ENCODE results near the gene LRP1.

Gene LRP1

DNA sequence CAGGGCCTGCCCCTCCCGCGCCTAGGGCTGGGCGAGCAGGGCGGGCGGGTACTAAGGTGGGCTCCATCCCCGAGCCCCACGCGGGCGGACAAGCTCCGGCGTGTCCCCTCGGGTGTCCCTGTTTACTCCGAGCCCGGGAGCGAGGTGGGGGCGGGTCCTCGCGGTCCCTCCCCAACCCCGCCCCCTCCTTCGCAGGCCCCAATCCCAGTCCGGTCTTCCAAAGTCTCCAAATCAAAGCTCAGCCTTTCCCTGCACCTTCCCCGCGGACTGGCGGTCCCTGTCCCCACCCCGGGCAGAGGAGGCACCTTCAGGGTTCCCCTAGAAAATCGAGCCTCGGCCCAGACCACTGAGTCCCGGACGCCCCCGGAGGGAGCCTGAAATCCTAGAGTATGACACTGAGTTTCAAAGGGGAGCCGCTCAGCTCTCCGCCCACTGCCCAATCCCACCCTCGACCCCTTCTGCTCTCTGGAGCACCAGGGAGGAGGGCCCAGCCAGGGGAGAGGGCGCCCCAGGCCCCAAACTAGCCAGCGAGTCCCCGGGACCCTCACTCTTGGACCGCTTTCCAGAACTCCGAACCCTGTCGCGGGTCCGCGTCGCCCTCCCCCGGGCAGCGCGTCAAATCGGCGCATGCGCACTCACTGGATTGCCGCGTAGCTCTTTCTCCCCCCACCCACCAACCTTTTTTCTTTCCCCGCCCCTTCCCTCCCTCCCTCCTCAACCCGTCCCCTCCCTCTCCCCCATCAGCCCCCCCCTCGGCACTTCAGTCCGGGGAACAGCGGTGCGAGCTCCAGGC is at the start of gene LRP1:
Gene LRP1, plus strand, starts transcription at position 758 of the 793 bp plus-strand sequence. CDS start 482 bp downstream, outside the sequence.
- DNase-seq (ENCODE audit: low read depth in 2 of 2) = peak; percentile 55 to 68

DNA sequence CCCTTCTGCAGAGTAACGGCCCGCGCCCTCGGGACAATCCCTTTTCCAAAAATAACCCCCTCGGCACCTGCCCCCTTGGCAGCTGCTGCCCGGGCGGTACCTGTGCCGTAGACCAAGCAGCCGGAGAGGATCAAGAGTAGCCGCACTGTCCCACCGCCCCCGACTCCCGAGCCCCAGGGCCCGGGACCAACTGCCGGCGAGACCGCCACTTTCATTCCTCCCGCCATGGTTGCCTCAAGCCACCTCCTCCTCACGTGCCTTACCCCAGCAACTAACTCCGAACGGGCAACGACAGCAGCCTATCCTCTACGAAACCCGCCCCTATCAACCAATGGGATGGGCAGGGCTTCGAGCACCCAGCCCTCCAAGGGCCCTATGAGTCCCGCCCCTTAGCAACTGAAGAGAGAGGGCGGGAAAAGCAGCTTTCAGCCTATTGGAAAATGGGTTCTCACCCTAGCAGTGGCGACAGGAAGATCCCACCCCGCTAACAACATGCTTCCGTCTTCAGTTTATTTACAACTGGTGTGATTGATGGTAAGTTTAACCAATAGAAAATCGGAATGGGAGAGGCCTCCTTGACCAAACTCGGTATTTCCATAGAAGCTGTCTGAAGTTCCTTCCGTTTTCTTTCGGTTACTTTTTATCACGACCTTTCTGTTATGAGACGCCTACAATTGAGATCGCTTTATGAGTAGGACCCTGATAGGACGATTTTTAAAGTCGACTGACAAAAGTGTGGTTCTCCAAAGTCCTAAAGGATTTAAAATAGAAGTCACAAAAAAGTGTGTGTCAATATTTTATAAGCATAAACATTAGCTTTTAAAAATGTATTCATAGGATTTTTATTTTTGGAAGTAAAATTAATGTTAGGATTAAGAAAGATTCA is 49.5 kb upstream of the LRP1 start, which contains the start of gene NEMP1:
Gene NEMP1, minus strand, starts transcription at position 273 of the 886 bp plus-strand sequence. Its CDS starts 46 bp downstream, at position 227.
- DNase-seq (ENCODE audit: low read depth in 2 of 2) = peak; percentile 92 to 96

DNA sequence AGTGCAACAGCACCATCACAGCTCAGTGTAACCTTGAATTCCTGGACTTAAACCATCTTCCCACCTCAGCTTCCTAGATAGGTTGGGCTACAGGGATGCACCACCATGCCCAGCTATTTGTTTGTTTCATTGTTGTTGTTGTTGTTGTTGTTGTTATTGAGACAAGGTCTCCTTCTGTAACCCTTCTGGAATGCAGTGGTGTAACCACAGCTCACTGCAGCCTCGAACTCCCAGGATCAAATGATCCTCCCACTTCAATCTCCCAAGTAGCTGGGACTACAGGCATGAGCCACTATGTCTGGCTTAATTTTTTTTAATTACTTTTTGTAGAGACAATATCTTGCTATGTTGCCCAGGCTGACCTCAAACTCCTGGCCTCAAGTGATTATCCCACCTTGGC is 48.5 kb upstream of the LRP1 start:
- DNase-seq (ENCODE audit: low read depth in 2 of 2) = no peak

DNA sequence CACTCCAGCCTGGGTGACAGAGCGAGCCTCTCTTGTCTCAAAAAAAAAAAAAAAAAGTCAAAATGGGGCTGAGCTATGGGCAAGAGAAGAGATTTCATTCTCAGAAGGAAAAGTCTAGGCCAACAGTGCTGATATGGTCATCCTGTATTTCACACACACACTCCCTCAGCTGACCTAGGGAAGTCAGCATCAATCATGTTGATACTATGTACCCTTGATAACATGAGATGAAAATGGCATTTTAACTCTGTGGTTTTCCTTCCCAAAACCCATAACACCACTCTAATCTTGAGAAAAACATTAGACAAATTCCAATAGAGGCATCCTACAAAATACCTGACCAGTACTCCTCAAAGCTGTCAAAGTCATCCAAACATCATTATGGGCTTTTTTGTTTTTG is 47.4 kb upstream of the LRP1 start:
- no peak for DNase-seq (ENCODE audit: low read depth in 2 of 2)

DNA sequence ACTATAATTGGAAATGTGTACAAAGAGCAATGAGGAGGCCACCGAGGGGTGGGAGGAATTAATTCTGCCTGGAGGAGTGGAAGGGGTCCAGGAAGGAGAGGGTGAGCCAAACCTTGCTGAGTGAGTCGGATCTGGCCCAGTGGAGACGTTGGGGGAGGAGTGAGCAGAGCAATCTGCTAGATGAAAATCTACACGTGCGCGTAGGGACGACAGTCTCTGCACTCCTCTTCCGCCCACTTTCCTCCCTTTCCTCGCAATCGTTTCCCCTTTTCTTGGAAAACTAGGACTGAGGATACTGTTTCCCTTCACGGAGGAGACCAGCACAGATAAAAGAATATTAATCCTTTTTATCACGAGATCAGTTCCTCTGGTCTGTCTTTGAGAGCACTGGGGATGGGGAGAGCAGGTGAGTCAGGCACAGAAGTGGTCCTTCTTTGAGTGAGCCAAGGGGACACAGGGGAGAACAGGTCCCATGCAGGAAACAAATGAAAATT is 42.2 kb upstream of the LRP1 start:
- no peak for DNase-seq (ENCODE audit: low read depth in 2 of 2)

DNA sequence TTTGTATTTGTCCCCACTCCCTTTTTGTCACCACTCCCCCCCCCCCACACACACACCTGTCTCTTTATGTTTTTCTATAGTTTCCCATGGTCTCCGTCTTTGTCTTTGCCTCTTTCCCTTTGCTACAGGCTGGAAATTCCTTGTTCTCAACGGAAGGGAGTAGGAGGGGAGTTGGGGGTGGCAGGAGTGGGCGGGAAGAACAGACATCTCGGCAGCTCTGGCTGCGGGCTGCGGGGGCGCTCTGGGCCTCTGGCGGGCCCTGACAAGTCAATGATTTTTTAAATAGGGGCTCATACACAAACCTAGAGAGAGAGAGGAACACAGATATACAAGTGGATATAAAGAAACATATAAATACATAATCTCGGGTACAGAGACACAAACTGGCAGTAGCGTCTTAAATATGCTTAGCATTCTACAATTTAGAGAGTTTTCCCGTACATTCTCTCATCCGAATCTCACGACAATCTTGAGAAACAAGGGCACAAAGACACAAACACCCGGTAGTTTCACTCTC is 41.7 kb upstream of the LRP1 start:
- no peak for DNase-seq (ENCODE audit: low read depth in 2 of 2)

DNA sequence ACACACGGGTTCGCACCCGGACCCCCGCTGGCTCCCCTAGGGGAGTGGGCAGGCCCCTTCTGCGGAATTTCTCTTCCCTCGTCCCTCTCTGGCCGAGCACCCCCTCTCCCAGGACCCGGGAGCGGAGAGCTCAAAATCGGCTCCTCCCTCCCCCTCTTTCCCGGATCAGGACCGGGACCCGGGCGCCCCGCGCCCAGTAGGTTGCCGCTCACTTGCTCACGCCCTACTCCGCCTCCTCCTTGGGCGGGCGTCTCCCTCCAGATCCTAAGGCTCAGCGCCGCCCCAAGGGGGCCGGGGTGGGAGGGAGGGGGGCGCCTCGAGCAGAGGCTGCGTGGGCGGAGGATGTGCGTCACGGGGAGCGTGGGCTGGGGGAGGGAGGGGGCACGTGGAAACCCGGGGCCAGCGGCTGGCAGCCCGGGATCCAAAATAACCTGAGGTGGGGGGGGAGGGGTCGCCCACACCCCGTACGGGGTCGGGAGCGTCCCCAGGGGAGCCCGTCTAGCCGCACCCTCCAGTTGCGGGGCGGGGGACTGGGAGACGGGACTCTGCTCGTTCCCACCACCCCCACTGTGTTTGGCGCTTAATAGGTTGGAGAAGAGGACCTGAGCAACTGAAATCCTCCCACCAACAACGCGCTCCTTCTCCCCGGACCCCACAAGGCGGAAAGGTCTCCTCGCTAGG is 41.1 kb upstream of the LRP1 start:
- DNase-seq (ENCODE audit: low read depth in 2 of 2) = peak; percentile 86 to 93

DNA sequence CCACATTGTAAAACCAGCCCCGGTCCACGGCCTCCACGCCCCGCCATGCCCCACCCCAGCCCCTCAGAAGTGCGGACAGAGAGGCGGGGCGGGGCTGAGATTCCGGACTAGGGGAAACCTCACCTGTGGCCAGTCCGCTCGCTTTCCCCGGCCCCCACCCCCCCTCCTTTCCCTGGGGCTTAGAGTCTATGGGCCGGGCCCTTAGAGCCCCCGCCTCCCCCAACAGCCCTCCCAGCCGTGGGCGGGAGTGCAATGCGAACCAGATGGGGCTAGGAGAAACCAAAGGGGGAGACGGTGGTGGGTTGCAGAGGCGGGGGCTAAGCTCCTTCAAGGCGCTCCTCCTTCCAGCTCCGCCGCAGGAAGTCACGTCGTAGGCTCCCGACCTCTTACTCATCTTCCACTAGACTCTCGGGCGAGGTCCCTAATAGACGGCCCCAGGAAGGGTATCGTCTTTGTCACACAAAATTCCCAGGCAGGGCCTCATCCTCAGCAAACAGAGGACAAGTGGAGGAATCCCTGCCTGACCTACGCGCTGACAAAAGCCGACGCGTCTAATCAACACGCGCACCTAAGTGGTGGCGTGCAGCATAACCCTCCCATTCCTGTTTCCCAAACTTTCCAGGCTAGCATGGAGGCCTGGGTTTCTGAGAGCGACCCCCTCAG is 40.5 kb upstream of the LRP1 start:
- DNase-seq (ENCODE audit: low read depth in 2 of 2) = peak; percentile 75 to 85

DNA sequence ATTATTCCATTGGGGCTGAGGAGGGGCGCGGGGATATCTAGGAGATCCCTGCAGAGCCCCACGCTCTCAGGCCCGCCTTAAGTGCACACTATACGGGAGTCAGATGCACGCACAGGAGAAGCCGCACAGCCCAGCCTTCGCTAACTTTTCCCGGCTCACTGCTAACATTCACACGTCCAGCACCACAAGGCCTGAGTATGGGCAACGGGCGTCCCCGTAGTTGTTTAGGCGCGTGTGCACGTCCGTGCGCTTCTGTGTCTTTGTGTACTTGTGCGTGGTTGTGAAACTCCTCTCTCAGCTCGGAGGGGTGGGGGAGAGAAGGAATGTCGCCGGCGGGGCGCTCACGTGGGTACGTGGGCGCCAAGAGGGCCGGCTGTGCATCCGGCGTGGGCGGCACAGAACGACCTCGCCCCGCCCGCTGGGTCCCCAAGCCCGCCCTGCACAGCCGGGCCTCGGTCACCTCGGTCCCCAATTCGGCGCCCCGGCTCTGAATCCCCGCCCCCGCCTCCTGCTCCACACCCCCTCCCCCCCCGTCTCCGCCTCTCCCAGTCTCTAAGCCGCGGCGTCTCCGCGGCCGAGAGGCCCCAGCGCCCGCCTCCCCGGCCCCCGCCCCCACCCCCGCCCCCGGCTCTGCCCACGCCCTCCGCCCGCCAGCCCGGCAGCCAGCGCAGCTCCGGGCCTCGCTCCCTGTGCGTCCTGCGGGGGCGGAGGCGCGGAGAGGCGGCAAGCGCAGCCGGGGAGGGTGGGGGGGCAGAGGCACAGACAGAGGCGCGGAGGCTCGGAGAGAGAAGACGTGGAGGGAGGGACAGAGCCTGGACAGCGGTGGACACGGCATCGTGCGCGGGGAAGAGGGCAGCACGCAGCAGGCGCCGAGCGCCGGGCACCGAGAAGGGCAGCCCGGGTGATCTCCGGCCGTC is 39.7 kb upstream of the LRP1 start, which contains the start of gene NAB2:
Gene NAB2, plus strand, starts transcription at position 761 of the 917 bp plus-strand sequence. CDS start 158 bp downstream, outside the sequence.
- DNase-seq (ENCODE audit: low read depth in 2 of 2) = peak; percentile 83 to 85

DNA sequence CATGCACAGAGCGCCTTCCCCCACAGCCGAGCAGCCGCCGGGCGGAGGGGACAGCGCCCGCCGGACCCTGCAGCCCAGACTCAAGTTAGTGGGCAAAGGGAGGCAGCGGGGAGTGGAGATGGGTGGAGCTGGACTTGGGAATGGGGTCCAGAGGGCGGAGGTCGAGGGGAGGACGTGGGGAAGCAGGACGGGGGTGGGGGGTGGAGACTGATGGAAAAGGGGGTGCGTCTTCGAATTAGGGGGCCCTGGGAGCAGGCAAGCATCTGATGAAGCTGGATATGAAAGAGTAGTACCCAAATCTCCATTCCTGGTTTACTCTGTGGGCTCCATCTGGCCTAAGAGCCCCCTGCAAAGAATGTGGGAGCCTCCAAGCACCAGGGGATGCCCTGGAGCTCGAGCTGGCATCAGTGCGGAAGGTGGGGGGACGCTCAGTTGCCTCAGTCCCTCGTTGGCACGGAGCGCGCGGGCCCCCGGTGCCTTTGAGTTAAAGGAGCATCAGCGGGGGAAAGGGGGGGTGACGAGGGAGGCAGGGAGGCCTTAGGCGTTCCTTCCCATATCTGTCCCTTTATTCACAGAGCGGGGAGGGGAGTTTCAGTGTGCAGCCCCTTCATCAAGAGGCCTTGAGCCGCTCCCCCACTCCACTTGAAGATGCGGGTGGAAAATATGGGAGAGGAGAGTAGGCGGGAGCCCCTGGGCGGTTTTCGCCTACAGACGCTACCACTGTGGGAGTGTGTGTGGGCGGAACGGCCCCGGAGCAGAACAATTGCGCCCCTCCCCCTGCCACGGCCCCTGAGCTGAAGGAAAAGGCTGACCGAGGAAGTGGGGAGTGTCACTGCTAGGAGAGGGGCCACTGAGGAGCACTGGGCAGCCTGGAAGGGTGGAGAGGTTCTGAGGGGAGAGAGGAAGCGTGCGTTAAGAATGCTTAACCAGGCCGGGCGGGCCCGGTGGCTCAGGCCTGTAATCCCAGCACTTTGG is 38.7 kb upstream of the LRP1 start:
- no peak for DNase-seq (ENCODE audit: low read depth in 2 of 2)

DNA sequence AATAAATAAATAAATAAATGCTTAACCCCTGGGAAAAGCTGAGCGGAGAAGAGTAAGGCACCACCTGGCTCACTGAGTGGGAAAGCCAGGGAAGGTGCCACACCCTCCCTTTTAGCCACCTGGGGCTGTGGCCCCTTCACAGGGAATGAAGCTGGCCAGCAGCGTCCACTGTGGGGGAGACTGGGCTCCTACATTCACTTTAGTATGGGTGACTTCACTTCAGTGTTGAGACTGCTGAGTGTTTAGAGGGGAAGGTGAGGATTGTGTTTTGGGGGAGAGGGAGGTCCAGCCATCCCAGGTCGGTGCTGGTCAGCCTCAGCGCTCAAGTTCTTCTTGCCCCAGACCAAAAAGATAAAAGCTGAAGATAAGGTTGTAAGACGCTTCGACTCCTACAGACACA is 37.8 kb upstream of the LRP1 start:
- DNase-seq (ENCODE audit: low read depth in 2 of 2) = no peak

DNA sequence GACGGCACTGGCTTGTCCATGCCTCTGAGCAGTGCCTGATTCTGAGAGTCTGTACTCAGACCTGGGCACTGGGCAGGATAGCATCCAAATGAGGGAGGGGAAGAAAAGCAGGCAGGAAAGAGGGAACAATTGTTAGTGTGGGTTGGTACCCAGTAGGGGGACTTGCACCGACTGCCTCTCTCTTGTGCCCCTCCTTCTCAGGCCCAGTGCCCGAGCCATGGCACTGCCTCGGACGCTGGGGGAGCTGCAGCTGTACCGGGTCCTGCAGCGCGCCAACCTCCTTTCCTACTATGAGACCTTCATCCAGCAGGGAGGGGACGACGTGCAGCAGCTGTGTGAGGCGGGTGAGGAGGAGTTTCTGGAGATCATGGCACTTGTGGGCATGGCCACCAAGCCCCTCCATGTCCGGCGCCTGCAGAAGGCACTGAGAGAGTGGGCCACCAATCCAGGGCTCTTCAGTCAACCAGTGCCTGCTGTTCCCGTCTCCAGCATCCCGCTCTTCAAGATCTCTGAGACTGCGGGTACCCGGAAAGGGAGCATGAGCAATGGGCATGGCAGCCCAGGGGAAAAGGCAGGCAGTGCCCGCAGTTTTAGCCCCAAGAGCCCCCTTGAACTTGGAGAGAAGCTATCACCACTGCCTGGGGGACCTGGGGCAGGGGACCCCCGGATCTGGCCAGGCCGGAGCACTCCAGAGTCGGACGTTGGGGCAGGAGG is 37.2 kb upstream of the LRP1 start:
- no peak for DNase-seq (ENCODE audit: low read depth in 2 of 2)

DNA sequence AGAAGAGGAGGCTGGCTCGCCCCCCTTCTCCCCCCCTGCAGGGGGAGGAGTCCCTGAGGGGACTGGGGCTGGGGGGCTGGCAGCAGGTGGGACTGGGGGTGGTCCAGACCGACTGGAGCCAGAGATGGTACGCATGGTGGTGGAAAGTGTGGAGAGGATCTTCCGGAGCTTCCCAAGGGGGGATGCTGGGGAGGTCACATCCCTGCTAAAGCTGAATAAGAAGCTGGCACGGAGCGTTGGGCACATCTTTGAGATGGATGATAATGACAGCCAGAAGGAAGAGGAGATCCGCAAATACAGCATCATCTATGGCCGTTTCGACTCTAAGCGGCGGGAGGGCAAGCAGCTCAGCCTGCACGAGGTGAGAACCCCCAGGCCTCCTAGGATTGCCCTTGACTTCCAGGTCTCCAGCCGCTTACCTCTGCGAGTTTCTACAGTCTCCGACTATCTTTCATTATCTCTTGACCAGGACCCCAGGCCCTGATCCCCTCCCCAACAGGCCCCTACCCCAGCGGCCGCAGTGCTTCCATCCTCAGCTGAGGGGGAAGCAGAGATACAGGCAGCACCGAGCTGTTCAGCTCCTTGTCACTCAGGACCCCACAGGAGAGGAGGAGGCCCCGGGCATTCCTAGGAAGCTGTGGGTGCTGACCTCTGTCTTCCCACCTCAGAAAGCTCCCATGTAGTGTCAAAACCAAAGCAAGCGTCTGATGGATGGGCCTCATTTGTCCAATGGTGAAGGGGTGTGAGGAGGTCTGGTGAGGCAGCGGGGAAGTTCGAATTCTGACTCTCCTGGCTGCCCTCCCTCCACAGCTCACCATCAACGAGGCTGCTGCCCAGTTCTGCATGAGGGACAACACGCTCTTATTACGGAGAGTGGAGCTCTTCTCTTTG is 36.4 kb upstream of the LRP1 start:
- no peak for DNase-seq (ENCODE audit: low read depth in 2 of 2)

DNA sequence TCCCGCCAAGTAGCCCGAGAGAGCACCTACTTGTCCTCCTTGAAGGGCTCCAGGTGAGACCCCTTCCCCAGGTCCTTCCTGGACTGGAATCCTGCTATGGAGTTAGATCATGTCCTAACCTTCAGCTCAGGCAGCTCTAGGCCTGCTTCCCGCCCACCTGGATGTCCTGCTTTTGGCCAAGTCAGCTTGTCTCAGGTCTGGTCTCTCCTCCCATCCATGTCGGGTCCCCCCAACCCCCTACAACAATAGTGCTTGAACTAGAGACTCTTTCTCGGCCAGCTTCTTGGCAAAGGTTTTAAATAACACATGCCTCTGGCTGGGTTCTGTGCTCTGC is 35.8 kb upstream of the LRP1 start:
- no peak for DNase-seq (ENCODE audit: low read depth in 2 of 2)

DNA sequence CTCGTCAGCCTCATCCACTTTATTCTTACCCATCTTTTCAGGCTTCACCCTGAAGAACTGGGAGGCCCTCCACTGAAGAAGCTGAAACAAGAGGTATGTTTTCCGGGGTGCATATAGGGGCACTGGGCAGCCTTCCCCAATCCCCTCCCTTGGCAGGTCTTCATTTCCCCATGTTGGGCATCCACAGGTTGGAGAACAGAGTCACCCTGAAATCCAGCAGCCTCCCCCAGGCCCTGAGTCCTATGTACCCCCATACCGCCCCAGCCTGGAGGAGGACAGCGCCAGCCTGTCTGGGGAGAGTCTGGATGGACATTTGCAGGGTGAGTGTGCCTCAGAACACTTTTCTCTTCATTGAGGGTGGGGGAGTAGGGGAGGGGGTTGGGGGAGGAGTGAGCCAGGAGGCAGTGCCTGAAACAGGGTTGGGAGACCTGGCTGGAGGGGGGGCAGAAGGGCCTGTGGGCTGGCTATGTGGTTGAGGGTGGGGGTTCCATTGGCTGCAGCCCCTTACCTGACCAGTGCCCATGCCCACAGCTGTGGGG is 35.3 kb upstream of the LRP1 start:
- DNase-seq (ENCODE audit: low read depth in 2 of 2) = no peak

DNA sequence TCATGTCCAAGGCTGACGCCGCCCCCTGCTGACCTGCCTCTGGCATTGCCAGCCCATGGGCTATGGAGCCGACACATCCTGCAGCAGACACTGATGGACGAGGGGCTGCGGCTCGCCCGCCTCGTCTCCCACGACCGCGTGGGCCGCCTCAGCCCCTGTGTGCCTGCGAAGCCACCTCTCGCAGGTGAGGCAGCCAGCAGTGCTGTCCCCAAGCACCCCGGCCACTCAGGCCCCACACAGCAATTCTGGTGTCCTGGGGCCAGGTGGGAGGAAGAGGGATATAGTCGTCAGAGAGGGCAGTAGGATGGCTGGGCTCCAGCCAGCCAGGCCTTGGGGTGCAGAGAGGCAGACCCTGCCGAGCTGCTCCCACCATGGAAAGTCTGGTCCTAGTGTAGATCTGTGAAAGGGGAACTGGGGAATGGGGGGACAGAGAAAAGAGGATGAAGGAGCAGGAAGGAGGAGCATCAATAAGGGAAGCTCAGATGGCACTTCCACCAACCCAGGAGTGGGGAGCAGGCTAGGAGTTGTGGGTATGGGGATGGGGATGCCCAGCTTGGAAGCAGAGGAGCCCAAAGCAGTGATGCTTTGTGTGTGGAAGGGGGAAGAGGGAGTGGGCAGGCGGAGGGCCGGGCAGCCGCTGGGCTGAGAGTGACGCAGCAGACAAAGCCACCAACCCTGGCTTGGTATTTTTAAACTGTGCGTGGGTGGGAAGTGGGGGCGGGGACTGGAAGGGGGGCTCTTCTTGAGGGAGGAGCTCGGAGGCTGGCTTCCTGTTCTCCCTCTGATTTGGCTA is 34.7 kb upstream of the LRP1 start:
- peak; percentile 43 to 72 for DNase-seq (ENCODE audit: low read depth in 2 of 2)
